Thymus (tissue), 14 donors: ENCODE data around the gene L3MBTL3. TPM values are rescaled to one million over a fixed set of nuclear protein-coding genes. Genes with fewer than 3 reads are reported as not detected.

ENCODE experiments used
- DNase-seq, 9 donors: peaks; one replicate each; pipeline ENCODE4 v3.0.0-alpha.2; 2013; ENCODE audit warnings: low spot score in 9 of 9, low read depth in 6 of 9, missing footprints in 1 of 9
- H3K27ac ChIP-seq, 2 donors: one replicate each; pipeline ENCODE4 v1.5.1; 2013; ENCODE audit warnings: control low read depth in 1 of 2, low read depth in 1 of 2, low read length in 1 of 2, mild to moderate bottlenecking in 1 of 2, moderate library complexity in 1 of 2
- H3K27me3 ChIP-seq, 2 donors: one replicate each; pipeline ENCODE4 v1.5.1; 2013; ENCODE audit warnings: low read length in 1 of 2; ENCODE audit not compliant: control insufficient read depth in 2 of 2, insufficient read depth in 1 of 2
- H3K36me3 ChIP-seq, 2 donors: one replicate each; pipeline ENCODE4 v1.5.1; 2013; ENCODE audit warnings: low read length in 1 of 2, mild to moderate bottlenecking in 1 of 2, moderate library complexity in 1 of 2; ENCODE audit not compliant: control insufficient read depth in 2 of 2, insufficient read depth in 2 of 2
- H3K4me1 ChIP-seq, 2 donors: one replicate each; pipeline ENCODE4 v1.5.1; 2013; ENCODE audit warnings: low read length in 2 of 2; ENCODE audit not compliant: control insufficient read depth in 2 of 2, insufficient read depth in 2 of 2
- H3K4me3 ChIP-seq, 2 donors: one replicate each; pipeline ENCODE4 v1.5.1; 2013; ENCODE audit warnings: low read length in 2 of 2, control low read depth in 1 of 2, mild to moderate bottlenecking in 1 of 2
- H3K9me3 ChIP-seq, 2 donors: one replicate each; pipeline ENCODE4 v1.5.1; 2013; ENCODE audit warnings: low read length in 1 of 2, mild to moderate bottlenecking in 1 of 2; ENCODE audit not compliant: control insufficient read depth in 2 of 2, insufficient read depth in 1 of 2
- WGBS: extraction: QIAGEN DNeasy Blood & Tissue Kit; methylation state at CpG from one replicate; pipeline ENCODE4 v1.1.7; 2013; 5-methylcytosine and 5-hydroxymethylcytosine counted together
- long read RNA-seq, 10 donors: transcript quantifications; one replicate each; lab custom pipeline, GENCODE V29; 2026
- polyA plus RNA-seq: library from polyadenylated mRNA; stranded (reverse); fragments of 200-250 nt; gene quantifications from one replicate; pipeline ENCODE4 v1.2.3, GENCODE V29; 2013
- total RNA-seq: library from RNA; stranded (reverse); fragments of 120-200 nt; gene quantifications from one replicate; pipeline ENCODE4 v1.2.4, GENCODE V29; 2013
- donor health status: healthy.

L3MBTL3 gene
- total RNA-seq: 8.2 TPM
- 12.7 TPM for polyA plus RNA-seq
- long read RNA-seq, donor 1: 0 reads
- long read RNA-seq, donor 2: 0 reads
- long read RNA-seq, donor 3: 0 reads
- long read RNA-seq, donor 4: 0 reads
- long read RNA-seq, donor 5, full-length matches to known transcripts: 2 of 2 reads
- long read RNA-seq, donor 5, partial matches to known transcripts: 0 of 2 reads
- long read RNA-seq, donor 5, other reads (novel, unspliced or antisense): 0 of 2 reads
- long read RNA-seq, donor 6, partial matches to known transcripts: 6 of 7 reads
- long read RNA-seq, donor 6, other reads (novel, unspliced or antisense): 0 of 7 reads
- long read RNA-seq, donor 7, partial matches to known transcripts: 0 of 1 reads
- long read RNA-seq, donor 7, other reads (novel, unspliced or antisense): 0 of 1 reads
- long read RNA-seq, donor 8, partial matches to known transcripts: 0 of 1 reads
- long read RNA-seq, donor 8, other reads (novel, unspliced or antisense): 0 of 1 reads
- long read RNA-seq, donor 9, full-length matches to known transcripts: 1 of 1 reads
- long read RNA-seq, donor 9, partial matches to known transcripts: 0 of 1 reads
- long read RNA-seq, donor 9, other reads (novel, unspliced or antisense): 0 of 1 reads
- long read RNA-seq, donor 10, full-length matches to known transcripts: 1 of 1 reads
- long read RNA-seq, donor 10, partial matches to known transcripts: 0 of 1 reads
- long read RNA-seq, donor 10, other reads (novel, unspliced or antisense): 0 of 1 reads

- Histone ChIP-seq H3K9me3 (no peaks in the 10 kb centered on the region), H3K27me3 (no peaks in the 10 kb centered on the region), H3K36me3 (no peaks in the 10 kb centered on the region), H3K27ac (peak within 1 kb of the TSS; percentile 73 to 81), H3K4me1 (peaks cover 4 to 7% of the 10 kb centered on the region in 2 donors), H3K4me3 (peak within 1 kb of the TSS; percentile 70 to 80)
- peak; percentile 76 to 94 (median 83) for DNase-seq
- under 1% methylated on average over 27 of the region's 27 CpGs for WGBS
Observed at GRCh38 chr6:130018292-130018743, at the start of gene L3MBTL3. TSS of gene L3MBTL3 (plus strand) at chr6:130018581. CDS start at chr6:130042700, 24,119 bp downstream.

DNA sequence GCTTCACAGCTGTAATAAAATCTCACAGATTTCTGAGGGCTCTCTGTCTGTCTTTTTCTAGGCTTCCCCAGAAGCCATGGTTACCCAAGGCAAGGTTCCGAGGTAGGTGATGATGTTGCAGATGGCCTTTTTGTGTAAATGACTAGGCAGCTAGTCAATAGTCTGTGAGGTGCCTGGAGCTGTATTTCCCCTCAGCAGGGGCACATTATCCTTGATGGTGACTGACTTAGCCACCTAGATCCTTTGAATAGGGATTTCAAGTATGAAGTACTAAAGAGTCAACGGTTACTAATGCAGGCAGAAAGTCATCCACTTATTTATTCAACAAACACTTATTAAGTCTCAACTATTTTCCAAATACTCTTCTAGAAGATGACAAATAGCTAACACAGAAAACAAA, 49.3 kb upstream of the L3MBTL3 start:
- Histone ChIP-seq H3K27me3 (no peaks in the 10 kb centered on the region), H3K4me1 (no peaks in the 10 kb centered on the region)

DNA sequence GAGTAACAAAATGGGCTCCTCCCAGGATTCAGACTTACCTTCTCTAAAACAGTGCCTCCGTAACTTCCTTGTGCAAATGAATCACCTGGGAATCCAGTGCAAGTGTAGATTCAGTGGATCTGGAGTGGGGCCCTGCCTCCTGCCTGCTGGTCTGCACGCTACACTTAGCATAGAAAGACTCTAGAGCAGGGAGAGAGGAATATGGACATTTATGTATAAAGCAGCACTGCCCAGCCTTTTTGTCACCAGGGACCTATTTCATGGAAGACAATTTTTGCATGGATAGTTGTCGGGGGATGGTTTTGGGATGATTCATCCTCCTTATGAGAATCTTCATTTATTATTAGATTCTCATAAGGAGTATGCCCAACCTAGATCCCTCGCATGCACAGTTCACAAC, 42.3 kb upstream of the L3MBTL3 start:
- Histone ChIP-seq H3K36me3 (no peaks in the 10 kb centered on the region), H3K27ac (no peak overlapping the region), H3K27me3 (no peaks in the 10 kb centered on the region), H3K4me3 (no peak overlapping the region), H3K4me1 (no peaks in the 10 kb centered on the region), H3K9me3 (peaks cover 1 to 5% of the 10 kb centered on the region in 2 donors)
- DNase-seq: no peak
- 96% methylated on average over 4 of the region's 4 CpGs for WGBS

More for the DNA sequence above, 49.3 kb upstream of the L3MBTL3 start:
- 95% methylated on average over 2 of the region's 2 CpGs for WGBS
- Histone ChIP-seq H3K36me3 (no peaks in the 10 kb centered on the region), H3K4me3 (no peak overlapping the region), H3K9me3 (peaks cover 0 to 1% of the 10 kb centered on the region in 2 donors), H3K27ac (no peak overlapping the region)
- DNase-seq: no peak

GRCh38 chr6:129978148-129978916, 40.0 kb upstream of the L3MBTL3 start:
- Histone ChIP-seq H3K27me3 (no peaks in the 10 kb centered on the region), H3K4me3 (no peak overlapping the region), H3K4me1 (no peaks in the 10 kb centered on the region), H3K9me3 (peaks cover 1 to 5% of the 10 kb centered on the region in 2 donors), H3K36me3 (no peaks in the 10 kb centered on the region), H3K27ac (no peak overlapping the region)
- no peak for DNase-seq
- WGBS: 97% methylated on average over 6 of the region's 6 CpGs

- Histone ChIP-seq H3K9me3 (peaks cover 1 to 5% of the 10 kb centered on the region in 2 donors), H3K27me3 (no peaks in the 10 kb centered on the region), H3K4me1 (no peaks in the 10 kb centered on the region), H3K36me3 (no peaks in the 10 kb centered on the region), H3K4me3 (no peak overlapping the region), H3K27ac (no peak overlapping the region)
- 50% methylated on average over 1 of the region's 1 CpG for WGBS
- DNase-seq: no peak
Observed at GRCh38 chr6:129980821-129981220, 37.6 kb upstream of the L3MBTL3 start.

GRCh38 chr6:129981598-129981997, 36.8 kb upstream of the L3MBTL3 start:
- no peak for DNase-seq
- WGBS: 86% methylated on average over 2 of the region's 2 CpGs

GRCh38 chr6:129989396-129989795, 29.0 kb upstream of the L3MBTL3 start:
- no peaks in the 10 kb centered on the region for H3K36me3 ChIP-seq
- H3K4me3 ChIP-seq: no peak overlapping the region
- no peak overlapping the region for H3K27ac ChIP-seq
- H3K9me3 ChIP-seq: no peaks in the 10 kb centered on the region
- no peaks in the 10 kb centered on the region for H3K4me1 ChIP-seq
- DNase-seq: no peak
- WGBS: 85% methylated on average over 1 of the region's 1 CpG
- H3K27me3 ChIP-seq: no peaks in the 10 kb centered on the region

More at GRCh38 chr6:129981598-129981997, 36.8 kb upstream of the L3MBTL3 start:
- Histone ChIP-seq H3K9me3 (peaks cover 1 to 5% of the 10 kb centered on the region in 2 donors), H3K4me1 (no peaks in the 10 kb centered on the region), H3K27me3 (no peaks in the 10 kb centered on the region), H3K27ac (no peak overlapping the region), H3K36me3 (no peaks in the 10 kb centered on the region), H3K4me3 (no peak overlapping the region)

GRCh38 chr6:129992881-129993280, 25.5 kb upstream of the L3MBTL3 start:
- H3K4me1 ChIP-seq: no peaks in the 10 kb centered on the region
- 92% methylated on average over 3 of the region's 3 CpGs for WGBS
- H3K27me3 ChIP-seq: no peaks in the 10 kb centered on the region
- no peak for DNase-seq
- H3K27ac ChIP-seq: no peak overlapping the region
- H3K9me3 ChIP-seq: no peaks in the 10 kb centered on the region
- no peaks in the 10 kb centered on the region for H3K36me3 ChIP-seq
- H3K4me3 ChIP-seq: no peak overlapping the region
